Stomach (tissue), 9 donors: ENCODE results near the gene POC1B. TPM values are rescaled to one million over a fixed set of nuclear protein-coding genes. Genes with fewer than 3 reads are reported as not detected.
A peak's percentile ranks its signal among the peaks of the same experiment; 100 is the strongest.

Source experiments
- DNase-seq, 2 donors: peaks; one replicate each; pipeline versions ENCODE4 v3.0.0 to v3.0.0-alpha.2; 2013 to 2019
- H3K27ac ChIP-seq, 5 donors: fragments of 200-600 bp in 4 of 5; sonication (generic) in 4 of 5; one replicate each; pipeline ENCODE4 v1.5.1; 2013 to 2019; ENCODE audit warnings: mild to moderate bottlenecking in 1 of 5, moderate library complexity in 1 of 5
- H3K27me3 ChIP-seq, 3 donors: fragments of 200-600 bp; sonication (generic); one replicate each; pipeline ENCODE4 v1.5.1; 2017 to 2019; ENCODE audit warnings: mixed run types in 1 of 3
- H3K36me3 ChIP-seq, 4 donors: fragments of 200-600 bp; sonication (generic); 1 replicate in 3 of 4; 2 replicates in 1 of 4; pipeline ENCODE4 v1.5.1; 2016 to 2019
- H3K4me1 ChIP-seq, 4 donors: fragments of 200-600 bp; sonication (generic); one replicate each; pipeline ENCODE4 v1.5.1; 2016 to 2019
- H3K4me3 ChIP-seq, 4 donors: fragments of 200-600 bp; sonication (generic) in 3 of 4; one replicate each; pipeline ENCODE4 v1.5.1; 2016 to 2019; ENCODE audit warnings: mild to moderate bottlenecking in 1 of 4
- H3K9me3 ChIP-seq, 4 donors: fragments of 200-600 bp; sonication (generic); one replicate each; pipeline ENCODE4 v1.5.1; 2016 to 2019
- EP300 ChIP-seq: sonication (generic); formaldehyde crosslinking; IDR thresholded peaks from one replicate; pipeline ENCODE4 v1.6.1; 2017; ENCODE audit warnings: antibody characterized with exemption
- POLR2A ChIP-seq, 4 donors: fragments of 450-650 bp; IDR thresholded peaks; one replicate each; pipeline ENCODE4 v1.6.1; 2016; ENCODE audit warnings: antibody characterized with exemption in 4 of 4, control low read depth in 2 of 4, mild to moderate bottlenecking in 1 of 4, moderate library complexity in 1 of 4
- POLR2AphosphoS5 ChIP-seq, 3 donors: sonication (generic); formaldehyde crosslinking; IDR thresholded peaks; one replicate each; pipeline ENCODE4 v1.6.1; 2016; ENCODE audit warnings: antibody characterized with exemption in 3 of 3
- WGBS, 5 donors: extraction: QIAGEN DNeasy Blood & Tissue Kit in 3 of 5; methylation state at CpG; one replicate each; pipeline versions ENCODE4 v1.1.5 to v1.1.7; 2013 to 2018; 5-methylcytosine and 5-hydroxymethylcytosine counted together
- intact Hi-C: fragments of 100-400 bp; cut with DNase I; formaldehyde crosslinking; loops from one replicate; pipeline ENCODE4 v1.15.1; 2023; ENCODE audit warnings: low total_unique reads
- polyA plus RNA-seq, 3 donors: library from polyadenylated mRNA; stranded (reverse); fragments of 200-250 nt; gene quantifications; one replicate each; pipeline ENCODE4 v1.2.3, GENCODE V29; 2013
- total RNA-seq, 5 donors: library from RNA; depleted of rRNA; stranded (reverse); fragments of >200 nt; gene quantifications; one replicate each; pipeline versions ENCODE4 v1.1.0 to v1.2.3, GENCODE V29; 2014 to 2016
- TF ChIP-seq, protein P1 (sequence below), 7 experiments: fragments of 450-650 bp in 4 of 7; fragments of 200-600 bp in 3 of 7; sonication (generic) in 3 of 7; IDR thresholded peaks; one replicate each; pipeline ENCODE4 v1.5.1; 2016 to 2019; ENCODE audit warnings: antibody characterized with exemption in 7 of 7, control low read depth in 2 of 7, mild to moderate bottlenecking in 1 of 7
- donor health status: healthy with polysubstance abuse.
- donor health status: Bipolar disorder and iron deficiency.
- donor health status: healthy.

POC1B gene
- total and polyA plus RNA-seq, 8 donors = 1.7 to 68.3 (median 18.3) TPM

DNA sequence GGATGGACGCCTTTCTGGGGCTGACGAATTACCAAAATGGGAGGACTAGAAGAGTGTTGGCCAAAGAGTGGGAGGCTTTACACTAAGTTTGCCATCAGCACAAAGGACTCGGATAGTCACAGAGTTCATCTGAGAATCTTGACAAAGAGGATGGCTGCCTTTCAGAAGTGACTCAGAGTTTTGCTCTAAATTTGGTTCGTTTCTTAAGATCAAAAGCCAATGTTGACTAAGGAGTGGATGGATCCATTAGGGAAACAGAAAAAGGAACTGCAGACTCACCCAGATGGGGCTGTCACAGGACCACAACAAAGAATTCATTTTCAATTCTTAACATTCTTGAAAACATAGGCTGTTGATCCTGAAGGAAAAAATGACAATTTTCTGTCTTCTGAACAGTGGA, 92.2 kb downstream of the POC1B start:
- 85 to 91% (median 88%) methylated on average over 4 of the region's 4 CpGs for WGBS, 5 donors
- no peak overlapping the region for H3K27ac ChIP-seq
- H3K4me1 ChIP-seq = no peaks in the 10 kb centered on the region
- intact Hi-C loops = no loop called here
- TF ChIP-seq POLR2AphosphoS5 (IDR thresholded peaks at IDR 0.05) (no peak), EP300 (no peak), POLR2A (IDR thresholded peaks at IDR 0.05) (no peak)
- TF ChIP-seq, protein P1, sequence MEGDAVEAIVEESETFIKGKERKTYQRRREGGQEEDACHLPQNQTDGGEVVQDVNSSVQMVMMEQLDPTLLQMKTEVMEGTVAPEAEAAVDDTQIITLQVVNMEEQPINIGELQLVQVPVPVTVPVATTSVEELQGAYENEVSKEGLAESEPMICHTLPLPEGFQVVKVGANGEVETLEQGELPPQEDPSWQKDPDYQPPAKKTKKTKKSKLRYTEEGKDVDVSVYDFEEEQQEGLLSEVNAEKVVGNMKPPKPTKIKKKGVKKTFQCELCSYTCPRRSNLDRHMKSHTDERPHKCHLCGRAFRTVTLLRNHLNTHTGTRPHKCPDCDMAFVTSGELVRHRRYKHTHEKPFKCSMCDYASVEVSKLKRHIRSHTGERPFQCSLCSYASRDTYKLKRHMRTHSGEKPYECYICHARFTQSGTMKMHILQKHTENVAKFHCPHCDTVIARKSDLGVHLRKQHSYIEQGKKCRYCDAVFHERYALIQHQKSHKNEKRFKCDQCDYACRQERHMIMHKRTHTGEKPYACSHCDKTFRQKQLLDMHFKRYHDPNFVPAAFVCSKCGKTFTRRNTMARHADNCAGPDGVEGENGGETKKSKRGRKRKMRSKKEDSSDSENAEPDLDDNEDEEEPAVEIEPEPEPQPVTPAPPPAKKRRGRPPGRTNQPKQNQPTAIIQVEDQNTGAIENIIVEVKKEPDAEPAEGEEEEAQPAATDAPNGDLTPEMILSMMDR (IDR thresholded peaks at IDR 0.05) = no peak
- no peaks in the 10 kb centered on the region for H3K27me3 ChIP-seq
- no peak overlapping the region for H3K4me3 ChIP-seq
- H3K9me3 ChIP-seq = no peaks in the 10 kb centered on the region
- peaks cover 0 to 6% (median 0%) of the 10 kb centered on the region in 4 donors for H3K36me3 ChIP-seq
- no peak for DNase-seq

DNA sequence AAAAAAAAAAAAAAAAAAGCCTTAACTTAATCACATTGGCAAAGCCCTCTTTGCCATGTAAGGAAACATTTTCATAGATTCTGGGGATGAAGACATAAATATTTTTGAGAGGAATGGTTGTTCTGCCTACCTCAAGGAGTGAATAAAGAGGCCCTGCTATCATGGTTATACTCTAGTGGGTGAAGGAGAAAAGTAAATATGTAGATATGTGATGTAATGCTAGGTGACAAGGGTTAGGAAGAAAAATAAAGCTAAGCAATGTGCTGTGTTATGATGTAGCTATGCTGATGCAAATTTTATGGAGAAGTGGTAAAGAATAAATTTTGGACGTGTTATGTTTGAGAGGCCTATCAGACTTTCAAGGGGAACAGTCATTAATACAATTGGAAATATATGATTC, 93.5 kb downstream of the POC1B start:
- Histone ChIP-seq H3K27ac (no peak overlapping the region), H3K4me1 (no peaks in the 10 kb centered on the region), H3K9me3 (no peaks in the 10 kb centered on the region), H3K4me3 (no peak overlapping the region), H3K27me3 (no peaks in the 10 kb centered on the region), H3K36me3 (peaks cover 0 to 6% (median 0%) of the 10 kb centered on the region in 4 donors)
- intact Hi-C loops = no loop called here
- 91 to 100% (median 96%) methylated on average over 1 of the region's 1 CpG for WGBS, 5 donors
- TF ChIP-seq, protein P1 (IDR thresholded peaks at IDR 0.05) = no peak
- TF ChIP-seq EP300 (no peak), POLR2A (IDR thresholded peaks at IDR 0.05) (no peak), POLR2AphosphoS5 (IDR thresholded peaks at IDR 0.05) (no peak)
- DNase-seq = no peak

GRCh38 chr12:89429528-89429927, 96.3 kb downstream of the POC1B start:
- no peak for DNase-seq
- 89 to 98% (median 95%) methylated on average over 3 of the region's 3 CpGs for WGBS, 5 donors
- intact Hi-C loops = no loop called here
- Histone ChIP-seq H3K4me3 (no peak overlapping the region), H3K9me3 (no peaks in the 10 kb centered on the region), H3K4me1 (no peaks in the 10 kb centered on the region), H3K36me3 (peaks cover 0 to 10% (median 6%) of the 10 kb centered on the region in 4 donors), H3K27me3 (no peaks in the 10 kb centered on the region), H3K27ac (no peak overlapping the region)
- no peak for TF ChIP-seq POLR2AphosphoS5 (IDR thresholded peaks at IDR 0.05)

GRCh38 chr12:89427508-89428156, 98.2 kb downstream of the POC1B start:
- no peak overlapping the region for H3K4me3 ChIP-seq
- no peaks in the 10 kb centered on the region for H3K27me3 ChIP-seq
- intact Hi-C loops = no loop called here
- H3K36me3 ChIP-seq = peaks cover 0 to 8% (median 5%) of the 10 kb centered on the region in 4 donors
- H3K27ac ChIP-seq = peak overlapping the region in 1 of 5 donors; percentile 25
- TF ChIP-seq, protein P1 (IDR thresholded peaks at IDR 0.05) = no peak
- no peak for TF ChIP-seq EP300
- TF ChIP-seq POLR2A (IDR thresholded peaks at IDR 0.05) = no peak
- no peak for TF ChIP-seq POLR2AphosphoS5 (IDR thresholded peaks at IDR 0.05)
- no peak for DNase-seq
- no peaks in the 10 kb centered on the region for H3K9me3 ChIP-seq
- 53 to 74% (median 72%) methylated on average over 3 of the region's 3 CpGs for WGBS, 5 donors
- H3K4me1 ChIP-seq = no peaks in the 10 kb centered on the region

DNA sequence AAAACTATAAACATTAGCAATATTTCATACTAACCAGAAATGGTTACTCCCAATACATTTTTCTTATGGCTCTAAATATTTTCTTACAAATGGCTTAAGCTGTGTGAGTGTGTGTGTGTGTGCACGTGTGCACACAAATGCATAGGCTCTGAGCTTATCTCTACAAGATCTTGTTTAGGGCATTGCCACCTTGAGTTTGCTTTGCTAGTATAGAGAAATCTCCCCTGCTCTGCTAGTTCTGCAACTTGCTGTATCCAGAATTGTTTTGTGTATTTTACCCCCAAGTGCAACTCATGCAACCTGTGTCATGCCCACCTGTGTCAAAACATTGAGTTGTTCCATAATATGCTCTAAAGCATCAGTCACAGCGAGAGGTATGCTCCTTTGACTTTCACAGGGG, 101.0 kb downstream of the POC1B start:
- Histone ChIP-seq H3K4me1 (no peaks in the 10 kb centered on the region), H3K9me3 (no peaks in the 10 kb centered on the region), H3K36me3 (peaks cover 0 to 11% (median 7%) of the 10 kb centered on the region in 4 donors), H3K27ac (no peak overlapping the region), H3K4me3 (no peak overlapping the region), H3K27me3 (no peaks in the 10 kb centered on the region)
- TF ChIP-seq EP300 = no peak
- TF ChIP-seq, protein P1 (IDR thresholded peaks at IDR 0.05) = no peak
- TF ChIP-seq POLR2AphosphoS5 (IDR thresholded peaks at IDR 0.05) = no peak
- TF ChIP-seq POLR2A (IDR thresholded peaks at IDR 0.05) = no peak
- intact Hi-C loops = no loop called here
- 86 to 98% (median 87%) methylated on average over 2 of the region's 2 CpGs for WGBS, 5 donors
- DNase-seq = no peak
